DOHH2 (cell line): ENCODE measurements around the gene TMEM200A.

Experiments used
- H3F3A ChIP-seq: fragments of 200-600 bp; sonication (generic), shearing (Covaris generic); 2 replicates; pipeline ENCODE4 v1.6.0; 2016; ENCODE audit warnings: antibody characterized with exemption, mild to moderate bottlenecking; ENCODE audit not compliant: control insufficient read depth, insufficient read depth
- H3K27ac ChIP-seq: fragments of 200-600 bp; sonication (generic); 2 replicates; pipeline ENCODE4 v1.5.1; 2014; ENCODE audit warnings: low read depth, mild to moderate bottlenecking, low read length, moderate library complexity
- H3K27me3 ChIP-seq: fragments of 200-600 bp; sonication (generic); 2 replicates; pipeline ENCODE4 v1.6.1; 2014; ENCODE audit warnings: mild to moderate bottlenecking, low read length, mixed read lengths; ENCODE audit not compliant: control insufficient read depth
- H3K36me3 ChIP-seq: fragments of 200-600 bp; sonication (generic); 2 replicates; pipeline ENCODE4 v1.6.1; 2014; ENCODE audit warnings: mild to moderate bottlenecking, low read length, moderate library complexity, mixed read lengths; ENCODE audit not compliant: control insufficient read depth
- H3K4me1 ChIP-seq: fragments of 200-600 bp; sonication (generic); 2 replicates; pipeline ENCODE4 v1.6.1; 2014; ENCODE audit warnings: mild to moderate bottlenecking, low read length, mixed read lengths; ENCODE audit not compliant: control insufficient read depth
- H3K4me2 ChIP-seq: fragments of 200-600 bp; sonication (generic); 2 replicates; pipeline ENCODE4 v1.6.0; 2014; ENCODE audit warnings: mild to moderate bottlenecking, low read length, moderate library complexity
- H3K4me3 ChIP-seq: fragments of 200-600 bp; sonication (generic); 2 replicates; pipeline ENCODE4 v1.5.1; 2014; ENCODE audit warnings: mild to moderate bottlenecking, low read length, mixed read lengths
- H3K79me2 ChIP-seq: fragments of 200-600 bp; sonication (generic); 2 replicates; pipeline ENCODE4 v1.6.1; 2014; ENCODE audit warnings: mild to moderate bottlenecking, low read length, mixed read lengths; ENCODE audit not compliant: control insufficient read depth
- H3K9me2 ChIP-seq: fragments of 200-600 bp; sonication (generic); replicated peaks from 2 replicates; pipeline ENCODE4 v1.6.1; 2014; ENCODE audit warnings: mild to moderate bottlenecking, low read length, mixed read lengths; ENCODE audit not compliant: control insufficient read depth
- H3K9me3 ChIP-seq: fragments of 200-600 bp; sonication (generic); 2 replicates; pipeline ENCODE4 v1.6.1; 2014; ENCODE audit warnings: antibody characterized with exemption, low read length, mixed read lengths; ENCODE audit not compliant: control insufficient read depth, insufficient read depth
- H4K20me1 ChIP-seq: fragments of 200-600 bp; sonication (generic); 2 replicates; pipeline ENCODE4 v1.6.0; 2014; ENCODE audit warnings: low read depth, mild to moderate bottlenecking, antibody characterized with exemption, low read length, moderate library complexity; ENCODE audit not compliant: control insufficient read depth, insufficient read depth
- CTCF ChIP-seq: fragments of 200-600 bp; sonication (generic); IDR thresholded peaks from one replicate; pipeline ENCODE4 v1.5.1; 2014; ENCODE audit warnings: antibody characterized with exemption, mild to moderate bottlenecking, low read depth, low read length; ENCODE audit not compliant: poor library complexity, severe bottlenecking
- EZH2phosphoT487 ChIP-seq: fragments of 200-600 bp; sonication (generic); IDR thresholded peaks from 2 replicates; pipeline ENCODE4 v1.6.1; 2017; ENCODE audit warnings: borderline replicate concordance, mild to moderate bottlenecking, antibody characterized with exemption, low read length, moderate library complexity, mixed read lengths

TMEM200A gene

GRCh38 chr6:130365166-130366106 lies at the start of gene TMEM200A:
TMEM200A (plus strand) TSS chr6:130366017; CDS start chr6:130440423, 74,406 bp downstream.
- no peaks in the 10 kb centered on the region for H3F3A ChIP-seq
- TF ChIP-seq CTCF (peak; percentile 44), EZH2phosphoT487 (no peak)
- no peak within 1 kb of the TSS for H3K4me3 ChIP-seq
- H3K27me3 ChIP-seq, result peaks cover 37% of the 10 kb centered on the region
- H3K9me2 ChIP-seq, result no peaks in the 10 kb centered on the region
- H3K9me3 ChIP-seq, result no peaks in the 10 kb centered on the region
- no peaks in the 10 kb centered on the region for H3K4me1 ChIP-seq
- no peak within 1 kb of the TSS for H3K4me2 ChIP-seq
- no peak within 1 kb of the TSS for H3K27ac ChIP-seq
- H3K36me3 ChIP-seq, result no peaks in the 10 kb centered on the region
- no peaks in the 10 kb centered on the region for H3K79me2 ChIP-seq
- no peaks in the 10 kb centered on the region for H4K20me1 ChIP-seq

- no peaks in the 10 kb centered on the region for H4K20me1 ChIP-seq
- TF ChIP-seq EZH2phosphoT487, result no peak
- TF ChIP-seq CTCF, result no peak
- no peak overlapping the region for H3K27ac ChIP-seq
- H3K27me3 ChIP-seq, result 0 out of 2 replicates have a peak, but pooled peaks cover 2% of the 10 kb centered on the region
- H3K4me2 ChIP-seq, result no peak overlapping the region
- H3K9me3 ChIP-seq, result no peaks in the 10 kb centered on the region
- no peaks in the 10 kb centered on the region for H3F3A ChIP-seq
- H3K9me2 ChIP-seq, result no peaks in the 10 kb centered on the region
- H3K4me1 ChIP-seq, result no peaks in the 10 kb centered on the region
- H3K36me3 ChIP-seq, result no peaks in the 10 kb centered on the region
- H3K79me2 ChIP-seq, result no peaks in the 10 kb centered on the region
- no peak overlapping the region for H3K4me3 ChIP-seq
Measured at GRCh38 chr6:130320908-130321307, 44.9 kb upstream of the TMEM200A start.

GRCh38 chr6:130322673-130323268 lies 43.0 kb upstream of the TMEM200A start:
- no peak overlapping the region for H3K27ac ChIP-seq
- TF ChIP-seq CTCF (peak; percentile 91), EZH2phosphoT487 (no peak)

More at GRCh38 chr6:130322673-130323268, 43.0 kb upstream of the TMEM200A start:
- Histone ChIP-seq H3K4me1 (no peaks in the 10 kb centered on the region), H4K20me1 (no peaks in the 10 kb centered on the region), H3K36me3 (no peaks in the 10 kb centered on the region), H3K4me3 (no peak overlapping the region), H3K4me2 (no peak overlapping the region), H3K9me2 (no peaks in the 10 kb centered on the region), H3F3A (no peaks in the 10 kb centered on the region), H3K27me3 (0 out of 2 replicates have a peak, but pooled peaks cover 2% of the 10 kb centered on the region), H3K9me3 (no peaks in the 10 kb centered on the region), H3K79me2 (no peaks in the 10 kb centered on the region)
